Ecto neural progenitor cell (in vitro differentiated cells): ENCODE data around the gene ZNF761.
"Not testable (repeated sequence)": the region's sequence is repeated elsewhere in the genome, so short reads cannot be mapped to it uniquely, and the experiment has no call there.

Experiments
- DNase-seq: peaks from one replicate; pipeline ENCODE4 v3.0.0-alpha.2; 2018; ENCODE audit warnings: low spot score

ZNF761 gene

DNA sequence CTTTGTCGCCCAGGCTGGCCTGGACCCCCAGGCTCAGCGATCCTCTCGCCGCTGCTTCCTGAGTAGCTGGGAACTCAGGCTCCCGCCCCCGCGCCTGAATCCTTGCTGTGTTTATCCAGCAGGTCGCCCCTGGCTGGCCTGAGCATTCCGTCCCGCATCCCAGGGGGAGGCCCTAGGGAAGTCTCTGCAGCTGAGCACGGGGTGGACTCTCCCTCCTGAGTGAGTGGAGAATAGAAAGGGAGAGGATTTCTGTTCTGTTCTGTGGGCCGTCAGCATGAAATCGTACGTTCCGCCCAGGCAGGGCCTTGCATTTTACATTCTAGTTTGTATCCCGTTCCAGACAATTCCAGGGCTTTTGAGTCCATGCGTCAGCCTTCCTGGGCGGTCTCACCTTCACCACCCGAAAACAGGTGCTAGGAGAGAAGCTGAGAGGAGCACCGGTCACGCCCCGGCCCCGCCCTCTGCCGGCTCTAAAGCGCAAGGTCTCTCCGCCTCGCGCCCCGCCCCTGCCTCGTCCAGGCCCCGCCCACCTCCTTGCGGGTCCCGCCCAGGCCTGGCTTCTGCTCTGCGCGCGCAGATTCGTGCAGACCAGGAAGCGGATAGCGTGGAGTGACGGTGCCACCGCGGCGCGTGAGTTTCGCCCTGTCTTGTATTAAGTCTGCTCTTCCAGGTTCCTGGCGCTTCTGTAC lies at the start of gene ZNF761:
TSS of gene ZNF761 (plus strand) at position 586 of the 689 bp plus-strand sequence. CDS start 15,285 bp downstream, outside the sequence.
- DNase-seq = peak; percentile 96

DNA sequence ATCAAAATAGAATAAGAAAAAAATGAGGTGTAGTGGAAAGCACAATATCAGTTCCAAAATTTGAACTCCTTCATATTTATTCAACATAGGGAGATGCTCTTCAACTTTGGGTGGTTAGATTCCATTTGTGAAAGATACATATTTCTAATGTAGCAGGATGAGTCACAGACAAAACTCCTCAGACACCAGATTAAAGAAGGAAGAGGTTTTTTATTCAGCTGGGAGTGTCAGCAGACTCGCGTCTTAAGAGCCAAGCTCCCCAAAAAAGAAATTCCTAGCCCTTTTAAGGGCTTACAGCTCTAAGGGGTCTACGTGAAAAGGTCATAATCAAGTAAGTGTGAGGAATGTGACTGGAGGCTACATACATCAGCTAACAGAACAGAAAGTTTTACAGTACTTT lies 43.6 kb upstream of the ZNF761 start:
- no peak for DNase-seq

DNA sequence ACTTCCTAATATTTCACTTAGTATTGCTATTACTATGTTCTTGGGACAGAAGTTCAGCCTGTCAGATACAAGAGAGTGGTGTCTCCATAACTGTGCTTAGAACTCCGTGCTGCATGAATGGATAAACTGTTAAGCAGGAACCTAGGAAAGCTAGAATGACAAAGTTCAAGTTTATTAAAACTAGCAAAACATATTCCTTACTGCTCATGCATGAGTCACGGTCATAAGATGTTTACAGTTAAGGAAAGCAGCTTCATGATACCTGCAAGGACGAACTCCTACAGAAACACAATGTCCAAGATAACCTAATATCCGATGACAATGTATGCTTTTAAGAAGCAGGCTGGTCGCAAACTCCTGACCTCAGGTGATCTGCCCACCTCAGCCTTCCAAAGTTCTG lies 42.9 kb upstream of the ZNF761 start:
- no peak for DNase-seq

DNA sequence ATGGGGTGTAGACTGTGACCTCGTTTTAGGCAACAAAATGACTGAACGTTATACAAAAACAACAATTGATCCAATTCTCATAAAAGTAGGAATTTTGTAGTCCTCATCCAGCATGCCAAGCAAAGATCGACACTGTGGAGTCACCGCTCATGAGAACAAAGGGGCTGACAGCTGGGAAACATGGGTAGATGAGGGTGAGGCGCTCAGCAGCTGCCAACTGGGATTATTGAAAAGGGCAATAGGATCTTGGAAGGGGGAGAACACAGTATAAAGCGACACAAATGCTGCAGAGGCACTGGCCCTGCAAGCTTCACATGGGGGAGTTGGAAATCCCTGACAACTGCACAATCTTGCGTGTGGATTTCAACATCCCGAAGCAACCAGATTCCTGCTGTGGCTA lies 42.2 kb upstream of the ZNF761 start:
- no peak for DNase-seq

DNA sequence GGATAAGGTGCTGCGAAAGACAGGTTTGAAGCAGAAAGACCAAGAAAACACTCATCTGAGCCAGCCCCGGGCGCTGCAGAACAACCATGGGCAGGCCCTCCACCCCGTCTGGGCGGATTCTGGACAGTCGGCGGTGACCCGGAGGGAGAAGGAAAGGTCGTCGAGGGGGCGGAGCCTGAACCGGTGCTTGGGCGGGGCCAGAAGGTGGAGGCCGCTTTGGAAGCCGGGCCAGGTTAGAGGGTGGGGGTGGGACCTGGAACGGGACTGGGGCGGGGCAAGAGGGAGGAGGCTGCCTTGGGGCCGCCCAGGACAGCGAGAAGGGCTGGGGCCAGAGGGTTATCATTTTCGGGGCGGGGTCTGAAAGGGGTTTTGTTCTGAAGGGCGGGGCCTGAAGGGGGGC lies 41.8 kb upstream of the ZNF761 start:
- peak; percentile 50 for DNase-seq

- DNase-seq = peak; percentile 79
Measured at GRCh38 chr19:53394522-53394973, 37.2 kb upstream of the ZNF761 start.

GRCh38 chr19:53394974-53395839 lies 36.6 kb upstream of the ZNF761 start, which contains the start of gene ZNF765:
Gene ZNF765 (plus strand): TSS chr19:53395149. CDS start chr19:53398016, 2,867 bp downstream.
- DNase-seq = peak; percentile 96

- not testable (repeated sequence) for DNase-seq
Measured at GRCh38 chr19:53395840-53396524, 35.8 kb upstream of the ZNF761 start.

- no peak for DNase-seq
Measured at GRCh38 chr19:53396525-53396868, 35.3 kb upstream of the ZNF761 start.

- DNase-seq = not testable (repeated sequence)
Measured at GRCh38 chr19:53397918-53398317, 33.9 kb upstream of the ZNF761 start.

DNA sequence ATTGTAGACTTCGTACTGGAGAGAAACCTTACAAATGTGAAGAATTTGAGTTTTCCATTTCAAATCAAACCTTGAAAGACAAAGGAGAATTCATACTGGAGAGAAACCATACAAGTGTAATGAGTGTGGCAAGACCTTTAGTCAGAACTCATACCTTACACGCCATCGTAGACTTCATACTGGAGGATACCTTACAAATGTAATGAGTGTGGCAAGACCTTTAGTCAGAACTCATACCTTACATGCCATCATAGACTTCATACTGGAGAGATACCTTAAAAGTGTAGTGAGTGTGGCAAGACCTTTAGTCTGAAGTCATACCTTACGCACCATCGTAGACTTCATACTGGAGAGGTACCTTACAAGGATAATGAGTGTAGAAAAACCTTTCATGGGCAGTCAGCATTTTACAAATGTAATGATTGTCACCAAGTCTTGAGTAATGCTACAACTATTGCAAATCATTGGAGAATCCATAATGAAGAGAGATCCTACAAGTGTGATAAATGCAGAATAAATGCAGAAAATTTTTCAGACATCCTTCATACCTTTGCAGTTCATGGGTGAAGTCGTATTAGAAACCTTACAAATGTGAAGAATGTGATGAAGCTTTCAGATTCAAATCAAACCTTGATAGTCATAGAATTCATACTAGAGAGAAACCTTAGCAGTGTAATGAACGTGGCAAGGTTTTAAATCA lies 22.1 kb upstream of the ZNF761 start:
- DNase-seq = no peak

DNA sequence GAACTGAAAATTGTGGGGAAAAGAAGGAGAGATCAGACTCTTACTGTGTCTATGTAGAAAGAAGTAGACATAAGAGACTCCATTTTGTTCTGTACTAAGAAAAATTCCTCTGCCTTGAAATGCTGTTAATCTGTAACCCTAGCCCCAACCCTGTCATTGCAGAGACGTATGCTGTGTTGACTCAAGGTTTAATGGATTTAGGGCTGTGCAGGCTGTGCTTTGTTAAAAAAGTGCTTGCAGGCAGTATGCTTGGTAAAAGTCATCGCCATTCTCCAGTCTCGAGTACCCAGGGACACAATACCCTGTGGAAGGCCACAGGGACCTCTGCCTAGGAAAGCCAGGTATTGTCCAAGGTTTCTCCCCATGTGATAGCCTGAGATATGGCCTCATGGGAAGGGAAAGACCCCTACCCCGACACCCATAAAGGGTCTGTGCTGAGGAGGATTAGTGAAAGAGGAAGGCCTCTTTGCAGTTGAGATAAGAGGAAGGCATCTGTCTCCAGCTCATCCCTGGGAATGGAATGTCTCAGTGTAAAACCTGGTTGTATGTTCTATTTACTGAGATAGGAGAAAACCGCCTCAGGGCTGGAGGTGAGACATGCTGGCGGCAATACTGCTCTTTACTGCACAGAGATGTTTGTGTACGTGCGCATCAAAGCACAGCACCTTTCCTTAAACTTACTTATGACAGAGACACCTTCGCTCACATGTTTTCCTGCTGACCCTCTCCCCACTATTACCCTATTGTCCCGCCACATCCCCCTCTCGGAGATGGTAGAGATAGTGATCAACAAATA lies 11.1 kb upstream of the ZNF761 start:
- DNase-seq = not testable (repeated sequence)

DNA sequence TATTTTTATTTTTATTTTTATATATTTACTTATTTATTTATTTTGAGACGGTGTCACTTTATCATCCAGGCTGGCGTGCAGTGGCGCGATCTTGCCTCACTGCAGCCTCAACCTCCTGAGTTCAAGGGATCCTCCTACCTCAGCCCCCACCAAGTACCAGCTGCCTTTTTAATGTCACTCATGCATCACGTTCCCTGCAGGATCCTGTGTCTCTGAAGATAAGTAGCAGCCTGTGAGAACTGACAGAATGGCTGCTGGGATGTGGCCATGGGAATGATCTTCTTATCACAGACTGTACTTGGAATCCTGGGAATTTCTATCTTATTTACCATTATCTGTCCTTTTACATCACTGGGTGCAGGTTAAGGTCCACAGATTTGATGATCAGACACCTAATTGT lies 9.2 kb upstream of the ZNF761 start:
- DNase-seq = no peak

DNA sequence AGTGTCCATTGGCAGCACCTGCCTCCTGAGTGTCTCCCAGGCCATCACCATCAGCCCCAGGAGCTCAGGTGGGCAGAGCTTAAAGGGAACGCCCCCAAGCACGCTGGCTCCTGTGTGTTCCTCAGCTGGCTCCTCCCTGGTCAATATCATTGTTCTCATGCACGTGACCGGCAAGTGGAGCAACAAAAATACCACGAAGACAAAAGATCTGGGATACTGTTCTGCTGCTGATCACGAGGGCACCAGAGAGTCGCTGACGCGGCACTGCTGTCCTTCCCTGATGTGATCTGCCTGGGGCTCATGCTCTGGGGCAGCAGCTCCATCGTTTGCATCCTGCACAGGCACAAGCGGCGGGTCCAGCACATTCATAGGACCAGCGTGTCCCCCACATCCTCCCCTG lies 8.7 kb upstream of the ZNF761 start:
- DNase-seq = not testable (repeated sequence)

DNA sequence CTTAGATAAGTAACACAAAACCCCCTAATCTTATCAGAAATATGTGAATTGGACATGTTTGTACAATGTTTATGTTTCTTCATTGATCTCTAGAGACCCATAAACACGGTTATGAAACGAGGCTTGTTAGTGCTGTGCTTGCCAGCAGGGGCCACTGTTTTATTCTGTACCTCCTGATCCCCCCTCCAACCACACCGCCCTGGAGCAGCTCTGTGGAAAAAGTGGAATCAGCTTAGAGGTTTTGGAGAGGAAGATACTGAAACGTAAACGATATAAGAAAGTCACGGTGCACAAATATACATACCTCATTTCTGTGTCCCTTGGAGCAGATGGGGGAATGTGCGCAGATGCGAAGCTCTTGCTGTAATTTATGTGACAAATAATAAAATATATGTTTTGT lies 8.1 kb upstream of the ZNF761 start:
- not testable (repeated sequence) for DNase-seq

DNA sequence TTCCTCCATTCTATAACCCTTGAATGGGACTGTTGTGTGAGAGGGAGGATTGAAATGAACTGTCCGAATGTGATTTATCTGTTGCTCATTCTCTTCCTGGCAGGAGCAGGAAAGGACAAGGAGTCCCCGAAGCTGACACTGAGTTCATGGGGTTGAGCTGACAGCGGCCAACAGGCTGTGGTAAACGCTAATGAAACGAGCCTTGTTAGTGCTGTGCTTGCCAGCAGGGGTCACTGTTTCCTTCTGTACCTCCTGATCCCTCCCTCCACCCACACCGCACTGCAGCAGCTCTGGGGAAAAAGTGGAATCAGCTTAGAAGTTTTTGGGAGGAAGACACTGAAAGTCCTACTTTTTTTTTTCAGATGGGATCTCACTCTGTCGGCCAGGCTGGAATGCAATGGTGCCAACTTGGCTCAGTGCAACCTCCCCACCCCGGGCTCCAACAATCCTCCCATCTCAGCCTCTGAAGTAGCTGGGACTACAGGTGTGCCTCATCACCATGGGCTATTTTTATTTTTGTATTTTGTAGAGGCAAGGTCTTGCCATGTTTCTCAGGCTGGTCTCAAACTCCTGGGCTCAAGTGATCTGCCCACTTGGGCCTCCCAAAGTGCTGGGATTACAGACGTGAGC lies 6.7 kb upstream of the ZNF761 start:
- peak; percentile 80 for DNase-seq

DNA sequence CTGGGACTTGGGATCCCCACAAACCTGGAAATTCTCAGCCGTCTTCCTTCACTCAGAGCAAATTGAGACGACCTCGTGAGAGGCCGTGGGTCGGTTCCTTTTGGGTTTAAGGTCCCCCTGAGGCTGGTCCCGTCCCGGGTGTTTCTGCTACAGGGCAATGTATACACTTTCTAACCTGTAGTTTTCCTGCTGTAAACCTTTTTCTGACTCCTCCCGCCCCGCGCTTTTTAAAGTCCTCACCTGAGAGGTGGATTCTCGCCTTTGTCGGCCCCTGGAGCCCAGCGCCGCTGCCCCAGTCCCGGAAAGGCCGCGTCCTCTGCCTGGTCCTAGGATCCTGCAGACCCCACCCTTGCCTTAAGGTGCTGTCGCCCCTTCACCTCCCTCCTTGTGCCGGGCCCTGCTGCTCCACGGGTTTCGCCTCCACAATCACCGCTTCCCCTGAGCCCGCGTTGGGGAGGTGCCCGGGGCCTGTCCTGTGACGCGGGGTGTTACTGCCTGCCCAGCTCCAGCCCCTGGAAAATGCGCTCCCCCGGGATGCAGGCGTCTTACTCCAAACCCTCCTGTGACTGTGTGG lies 391 bp downstream of the ZNF761 start:
- peak; percentile 58 for DNase-seq

- not testable (repeated sequence) for DNase-seq
Measured at GRCh38 chr19:53443809-53444208, 12.0 kb downstream of the ZNF761 start.

- DNase-seq = not testable (repeated sequence)
Measured at GRCh38 chr19:53447196-53447595, 15.4 kb downstream of the ZNF761 start.

DNA sequence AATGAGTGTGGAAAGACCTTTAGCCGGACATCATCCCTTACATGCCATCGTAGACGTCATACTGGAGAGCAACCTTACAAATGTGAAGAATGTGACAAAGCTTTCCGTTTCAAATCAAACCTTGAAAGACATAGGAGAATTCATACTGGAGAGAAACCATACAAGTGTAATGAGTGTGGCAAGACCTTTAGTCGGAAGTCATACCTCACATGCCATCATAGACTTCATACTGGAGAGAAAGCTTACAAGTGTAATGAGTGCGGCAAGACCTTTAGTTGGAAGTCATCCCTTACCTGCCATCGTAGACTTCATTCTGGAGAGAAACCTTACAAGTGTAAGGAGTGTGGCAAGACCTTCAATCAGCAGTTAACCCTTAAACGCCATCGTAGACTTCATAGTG lies 24.0 kb downstream of the ZNF761 start:
- no peak for DNase-seq
